Esophagus (tissue), 2 donors: ENCODE measurements around the gene ARG2. TPM values are rescaled to one million over a fixed set of nuclear protein-coding genes. Genes with fewer than 3 reads are reported as not detected.

Experiments used
- H3K27ac ChIP-seq, 2 donors: one replicate each; pipeline ENCODE4 v1.5.1; 2013; ENCODE audit warnings: low read depth in 2 of 2, mild to moderate bottlenecking in 2 of 2, inconsistent platforms in 1 of 2, low read length in 1 of 2, moderate library complexity in 1 of 2
- H3K27me3 ChIP-seq, 2 donors: one replicate each; pipeline ENCODE4 v1.6.1; 2013; ENCODE audit warnings: low read length in 2 of 2, control low read depth in 1 of 2, mild to moderate bottlenecking in 1 of 2; ENCODE audit not compliant: insufficient read depth in 2 of 2, control insufficient read depth in 1 of 2
- H3K36me3 ChIP-seq, 2 donors: one replicate each; pipeline ENCODE4 v1.6.1; 2013; ENCODE audit warnings: low read length in 1 of 2; ENCODE audit not compliant: control insufficient read depth in 2 of 2, insufficient read depth in 2 of 2
- H3K4me1 ChIP-seq, 2 donors: one replicate each; pipeline ENCODE4 v1.6.1; 2013; ENCODE audit warnings: low read length in 1 of 2; ENCODE audit not compliant: control insufficient read depth in 2 of 2, insufficient read depth in 2 of 2
- H3K4me3 ChIP-seq, 2 donors: one replicate each; pipeline ENCODE4 v1.5.1; 2013; ENCODE audit warnings: low read length in 2 of 2, mild to moderate bottlenecking in 2 of 2, low read depth in 1 of 2, moderate library complexity in 1 of 2
- H3K9me3 ChIP-seq, 2 donors: one replicate each; pipeline ENCODE4 v1.6.1; 2013; ENCODE audit warnings: mild to moderate bottlenecking in 2 of 2, low read depth in 1 of 2, low read length in 1 of 2, moderate library complexity in 1 of 2; ENCODE audit not compliant: control insufficient read depth in 2 of 2, insufficient read depth in 1 of 2
- WGBS, 2 donors: extraction: QIAGEN DNeasy Blood & Tissue Kit; methylation state at CpG; one replicate each; pipeline ENCODE4 v1.1.7; 2013; 5-methylcytosine and 5-hydroxymethylcytosine counted together
- polyA plus RNA-seq, 2 donors: library from polyadenylated mRNA; stranded (reverse); fragments of 200-250 nt; gene quantifications; one replicate each; pipeline ENCODE4 v1.2.3, GENCODE V29; 2013
- donor health status: healthy with polysubstance abuse.
- donor health status: Bipolar disorder and iron deficiency.

The ARG2 gene
- polyA plus RNA-seq, 2 donors, result 12.2 to 30.4 TPM

DNA sequence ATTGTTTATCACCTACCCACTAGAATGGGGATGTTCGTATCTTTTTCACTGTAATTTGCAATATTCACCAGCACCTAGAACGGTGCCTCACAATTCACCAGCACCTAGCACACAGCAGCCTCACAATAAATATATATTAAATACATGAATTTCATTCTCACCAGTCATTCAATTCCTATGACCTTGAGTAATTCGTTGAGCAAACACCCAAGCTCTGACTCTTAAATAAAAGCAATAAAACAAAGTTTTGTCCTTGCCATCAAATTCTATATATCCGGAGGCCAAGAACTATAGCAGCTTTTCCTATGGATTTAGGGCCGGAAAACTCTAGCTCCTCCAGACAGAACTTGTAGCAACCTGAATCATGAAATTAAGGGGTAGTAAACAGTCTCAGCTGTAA is 53.7 kb downstream of the ARG2 start:
- Histone ChIP-seq H3K27ac (no peak overlapping the region), H3K4me1 (peaks cover 0 to 6% of the 10 kb centered on the region in 2 donors), H3K36me3 (peaks cover 3 to 4% of the 10 kb centered on the region in 2 donors), H3K27me3 (no peaks in the 10 kb centered on the region), H3K4me3 (peak overlapping the region; percentile 79 to 92), H3K9me3 (no peaks in the 10 kb centered on the region)
- 34 to 36% methylated on average over 5 of the region's 5 CpGs for WGBS, 2 donors

DNA sequence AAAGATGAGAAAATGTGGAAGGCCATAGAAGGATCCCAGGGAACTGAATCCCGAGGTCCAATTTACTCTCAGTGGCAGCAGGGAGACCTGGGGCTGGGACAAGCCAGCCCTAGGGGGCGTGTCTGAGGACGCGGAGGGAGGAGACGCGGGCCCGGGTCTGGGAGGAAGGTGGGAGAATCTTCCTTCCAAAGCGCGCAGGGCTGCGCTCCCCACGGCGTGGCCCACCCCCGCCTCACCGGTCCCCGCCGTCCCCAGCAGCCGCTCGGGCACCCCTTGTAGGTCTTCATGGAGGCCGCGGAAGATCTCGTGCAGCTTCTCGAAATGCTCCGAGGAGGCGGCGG is 54.4 kb downstream of the ARG2 start:
- Histone ChIP-seq H3K4me1 (peaks cover 0 to 6% of the 10 kb centered on the region in 2 donors), H3K27ac (peak overlapping the region; percentile 93 to 99), H3K4me3 (peak overlapping the region; percentile 79 to 92), H3K27me3 (no peaks in the 10 kb centered on the region), H3K36me3 (peaks cover 4 to 5% of the 10 kb centered on the region in 2 donors), H3K9me3 (no peaks in the 10 kb centered on the region)
- WGBS, 2 donors, result 0 to 1% methylated on average over 10 to 25 of the region's 25 CpGs

DNA sequence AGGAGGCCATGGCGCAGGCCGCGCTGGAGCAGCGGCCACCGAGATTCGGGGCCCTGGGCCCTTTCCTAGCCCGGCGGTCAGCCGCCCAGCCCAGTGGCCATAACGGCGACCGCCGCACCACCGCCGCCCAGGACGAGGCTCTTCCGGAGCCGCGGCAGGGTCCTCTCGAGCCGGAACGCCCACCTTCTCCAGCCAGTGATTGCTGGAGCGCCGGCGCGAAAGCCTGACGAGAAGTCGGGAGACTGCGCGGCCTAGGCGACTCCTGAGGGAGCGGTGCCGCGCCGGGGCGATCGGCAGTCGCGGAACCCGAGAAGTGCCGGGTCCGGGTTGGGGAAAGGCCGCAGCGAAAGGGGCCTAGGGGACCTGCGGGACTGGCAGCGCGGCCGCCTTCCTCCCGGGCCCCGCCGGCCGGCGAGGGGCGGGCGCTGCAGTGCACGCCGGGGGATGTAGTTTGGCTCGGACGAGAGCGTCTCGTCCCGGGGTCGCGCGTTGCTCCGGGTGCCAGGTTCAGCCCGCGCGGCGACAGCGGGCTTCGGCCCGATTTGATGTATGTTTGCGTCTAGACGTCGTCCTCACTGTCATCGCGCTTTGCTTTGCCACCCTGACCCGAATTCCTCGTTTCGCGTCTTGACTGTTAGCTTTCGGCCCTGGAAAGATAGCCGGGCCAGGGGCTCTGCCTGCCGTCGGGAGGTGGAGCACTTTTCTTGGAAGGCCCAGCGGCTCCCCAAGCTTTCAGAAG is 54.9 kb downstream of the ARG2 start, which contains the start of gene VTI1B:
VTI1B (minus strand) TSS at position 153 of the 739 bp plus-strand sequence; CDS start at position 10, 143 bp downstream.
- Histone ChIP-seq H3K4me1 (peaks cover 0 to 6% of the 10 kb centered on the region in 2 donors), H3K27ac (peak within 1 kb of the TSS; percentile 93 to 99), H3K27me3 (no peaks in the 10 kb centered on the region), H3K4me3 (peak within 1 kb of the TSS; percentile 79 to 92), H3K36me3 (peaks cover 4 to 5% of the 10 kb centered on the region in 2 donors), H3K9me3 (no peaks in the 10 kb centered on the region)
- WGBS, 2 donors, result 0% methylated on average over 85 to 87 of the region's 87 CpGs

DNA sequence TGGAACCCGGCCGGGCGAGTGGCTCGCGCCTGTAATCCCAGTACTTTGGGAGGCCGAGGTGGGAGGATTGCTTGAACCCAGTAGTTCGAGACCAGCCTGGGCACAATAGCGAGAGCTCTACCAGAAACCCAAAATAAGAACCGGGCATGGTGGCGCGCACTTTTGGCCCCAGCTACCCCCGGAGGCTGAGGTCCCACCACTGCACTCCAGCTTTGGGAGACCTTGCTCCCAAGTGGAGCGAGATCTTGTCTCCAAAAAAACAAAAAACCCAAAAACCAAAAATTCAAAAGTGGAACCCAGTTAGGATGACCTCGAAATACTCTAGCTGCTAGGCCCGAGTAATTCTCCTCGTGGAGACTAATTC is 55.5 kb downstream of the ARG2 start:
- peaks cover 0 to 6% of the 10 kb centered on the region in 2 donors for H3K4me1 ChIP-seq
- no peaks in the 10 kb centered on the region for H3K27me3 ChIP-seq
- no peaks in the 10 kb centered on the region for H3K9me3 ChIP-seq
- WGBS, 2 donors, result 34 to 35% methylated on average over 16 of the region's 16 CpGs
- peak overlapping the region; percentile 93 to 99 for H3K27ac ChIP-seq
- H3K4me3 ChIP-seq, result peak overlapping the region; percentile 79 to 92
- H3K36me3 ChIP-seq, result peaks cover 4 to 5% of the 10 kb centered on the region in 2 donors

DNA sequence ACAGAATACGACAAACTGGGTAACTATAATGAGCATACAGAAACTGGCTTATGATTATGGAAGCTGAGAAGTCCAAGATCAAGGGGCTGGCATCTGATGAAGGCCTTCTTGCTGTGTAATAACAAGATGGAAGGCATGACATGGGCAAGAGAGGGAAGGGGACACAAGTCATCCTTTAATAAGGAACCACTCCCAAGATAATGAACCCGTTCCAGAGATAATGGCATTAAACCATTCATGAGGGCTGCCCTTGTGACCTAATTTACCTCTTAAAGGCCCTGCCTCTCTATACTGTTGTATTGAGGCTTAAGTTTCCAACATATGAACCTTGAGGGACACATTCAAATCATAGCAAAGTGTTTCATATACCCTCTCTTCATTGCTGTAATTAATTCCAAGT is 59.3 kb downstream of the ARG2 start:
- H3K27me3 ChIP-seq, result no peaks in the 10 kb centered on the region
- H3K27ac ChIP-seq, result no peak overlapping the region

DNA sequence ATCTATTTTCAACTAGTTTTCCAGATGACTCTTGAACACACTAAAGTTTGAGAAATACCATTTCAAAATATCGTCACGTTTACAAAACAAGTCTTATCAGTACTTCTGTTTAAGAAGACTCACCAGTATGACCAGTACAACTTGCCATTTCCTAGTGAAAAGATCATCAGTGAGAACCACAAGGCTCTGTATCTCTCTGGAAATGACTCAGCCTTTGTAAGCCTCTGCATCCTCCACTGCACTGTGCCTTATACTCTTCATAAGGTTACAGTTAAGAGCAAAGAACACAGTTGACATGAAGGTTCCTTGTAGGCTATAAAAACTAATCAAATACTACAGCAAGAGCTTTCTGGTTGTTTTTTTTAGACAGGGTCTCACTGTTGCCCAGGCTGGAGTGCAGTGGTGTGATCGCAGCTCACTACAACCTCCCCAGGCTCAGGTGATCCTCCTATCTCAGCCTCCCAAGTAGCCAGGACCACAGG is 60.4 kb downstream of the ARG2 start:
- Histone ChIP-seq H3K27ac (no peak overlapping the region), H3K4me3 (no peak overlapping the region), H3K36me3 (peaks cover 6 to 9% of the 10 kb centered on the region in 2 donors), H3K9me3 (no peaks in the 10 kb centered on the region), H3K4me1 (no peaks in the 10 kb centered on the region), H3K27me3 (no peaks in the 10 kb centered on the region)
- WGBS, 2 donors, result 70 to 76% methylated on average over 3 of the region's 3 CpGs

More for the DNA sequence above, 59.3 kb downstream of the ARG2 start:
- Histone ChIP-seq H3K9me3 (no peaks in the 10 kb centered on the region), H3K4me3 (no peak overlapping the region), H3K4me1 (no peaks in the 10 kb centered on the region), H3K36me3 (peaks cover 5 to 6% of the 10 kb centered on the region in 2 donors)
- WGBS, 2 donors, result 64 to 95% methylated on average over 2 of the region's 2 CpGs

DNA sequence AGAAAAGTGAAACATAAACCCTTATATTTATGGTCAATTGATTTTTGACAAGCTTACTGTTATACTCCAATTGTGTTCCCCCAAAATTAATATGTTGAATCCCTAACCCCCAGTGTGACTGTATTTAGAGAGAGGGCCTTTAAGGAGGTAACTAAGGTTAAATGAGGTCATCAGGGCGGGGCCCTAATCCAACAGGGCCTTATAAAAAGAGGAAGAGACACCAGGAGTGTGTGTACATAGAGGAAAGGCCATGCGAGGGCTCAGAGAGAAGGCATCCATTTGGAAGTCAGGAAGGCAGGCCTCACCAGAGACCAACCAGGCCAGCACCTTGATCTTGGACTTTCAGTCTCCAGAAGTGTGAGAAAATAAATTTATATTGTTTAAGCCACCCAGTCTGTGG is 61.2 kb downstream of the ARG2 start:
- Histone ChIP-seq H3K27me3 (no peaks in the 10 kb centered on the region), H3K9me3 (no peaks in the 10 kb centered on the region), H3K27ac (no peak overlapping the region), H3K4me3 (no peak overlapping the region), H3K4me1 (no peaks in the 10 kb centered on the region), H3K36me3 (peaks cover 6 to 12% of the 10 kb centered on the region in 2 donors)
- WGBS, 2 donors, result 85 to 86% methylated on average over 2 of the region's 2 CpGs

DNA sequence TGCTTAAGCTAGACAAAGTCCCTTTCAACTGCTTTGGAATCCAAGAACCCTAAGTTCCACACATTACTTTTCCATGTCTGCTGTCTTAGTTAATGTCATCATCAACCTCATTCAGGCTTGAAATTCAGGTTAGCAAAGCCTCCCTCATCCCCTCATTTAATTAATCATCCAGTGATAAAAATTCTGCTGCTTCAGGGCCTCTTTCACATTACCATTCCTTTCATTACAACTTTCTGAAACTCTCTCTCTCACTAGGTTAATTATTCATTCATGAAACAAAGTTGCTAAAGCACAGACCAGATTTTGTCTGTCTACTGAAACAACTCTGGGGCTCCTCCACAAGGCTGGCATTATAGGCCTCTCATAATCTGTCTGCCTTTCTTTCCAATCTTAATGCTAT is 64.1 kb downstream of the ARG2 start:
- Histone ChIP-seq H3K4me3 (no peak overlapping the region), H3K27ac (no peak overlapping the region), H3K4me1 (no peaks in the 10 kb centered on the region), H3K9me3 (no peaks in the 10 kb centered on the region), H3K27me3 (no peaks in the 10 kb centered on the region), H3K36me3 (peaks cover 2 to 14% of the 10 kb centered on the region in 2 donors)

DNA sequence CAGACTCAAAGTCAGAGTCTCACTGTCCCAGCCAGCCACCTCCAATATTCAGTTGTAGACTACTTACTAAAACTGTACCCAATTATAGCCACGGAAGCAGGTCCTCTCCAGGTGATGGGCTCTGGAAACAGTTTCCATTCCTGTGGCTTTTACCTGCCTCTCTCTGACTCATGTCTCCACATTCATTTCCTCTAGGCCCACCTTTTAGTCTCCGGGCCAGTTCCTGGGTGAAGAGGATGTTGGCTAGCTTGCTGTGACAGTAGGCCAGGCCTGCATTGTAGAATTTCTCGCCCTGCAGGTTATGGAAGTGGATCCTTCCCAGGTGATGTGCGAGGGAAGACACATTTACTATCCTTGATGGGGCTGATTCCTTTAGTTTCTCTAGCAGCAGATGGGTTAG is 70.3 kb downstream of the ARG2 start:
- Histone ChIP-seq H3K36me3 (peaks cover 8 to 22% of the 10 kb centered on the region in 2 donors), H3K9me3 (no peaks in the 10 kb centered on the region), H3K4me3 (no peak overlapping the region), H3K4me1 (peaks cover 0 to 4% of the 10 kb centered on the region in 2 donors), H3K27me3 (no peaks in the 10 kb centered on the region), H3K27ac (no peak overlapping the region)
- WGBS, 2 donors, result 90 to 91% methylated on average over 4 of the region's 4 CpGs
